BE2C (cell line): ENCODE data around the gene REEP6.

Experiments used
- DNase-seq: peaks from one replicate; pipeline ENCODE4 v3.0.0-alpha.2; 2020
- H3K27me3 ChIP-seq: fragments of 250-450 bp; sonication (Bioruptor Pico); 2 replicates; pipeline ENCODE4 v1.5.1; 2020; ENCODE audit warnings: mild to moderate bottlenecking
- H3K36me3 ChIP-seq: fragments of 250-450 bp; sonication (Bioruptor Pico); 2 replicates; pipeline ENCODE4 v1.5.1; 2020; ENCODE audit warnings: mild to moderate bottlenecking
- H3K4me1 ChIP-seq: fragments of 250-450 bp; sonication (Bioruptor Pico); 2 replicates; pipeline ENCODE4 v1.5.1; 2020
- H3K4me3 ChIP-seq: 2 replicates; pipeline ENCODE4 v1.5.1; 2011; ENCODE audit warnings: low read depth, low read length
- H3K9me3 ChIP-seq: fragments of 250-450 bp; sonication (Bioruptor Pico); 2 replicates; pipeline ENCODE4 v1.5.1; 2020
- TF ChIP-seq, protein P1 (sequence below): IDR thresholded peaks from 2 replicates; pipeline ENCODE4 v1.5.1; 2012; ENCODE audit warnings: mild to moderate bottlenecking, low read depth, low read length

The REEP6 gene

DNA sequence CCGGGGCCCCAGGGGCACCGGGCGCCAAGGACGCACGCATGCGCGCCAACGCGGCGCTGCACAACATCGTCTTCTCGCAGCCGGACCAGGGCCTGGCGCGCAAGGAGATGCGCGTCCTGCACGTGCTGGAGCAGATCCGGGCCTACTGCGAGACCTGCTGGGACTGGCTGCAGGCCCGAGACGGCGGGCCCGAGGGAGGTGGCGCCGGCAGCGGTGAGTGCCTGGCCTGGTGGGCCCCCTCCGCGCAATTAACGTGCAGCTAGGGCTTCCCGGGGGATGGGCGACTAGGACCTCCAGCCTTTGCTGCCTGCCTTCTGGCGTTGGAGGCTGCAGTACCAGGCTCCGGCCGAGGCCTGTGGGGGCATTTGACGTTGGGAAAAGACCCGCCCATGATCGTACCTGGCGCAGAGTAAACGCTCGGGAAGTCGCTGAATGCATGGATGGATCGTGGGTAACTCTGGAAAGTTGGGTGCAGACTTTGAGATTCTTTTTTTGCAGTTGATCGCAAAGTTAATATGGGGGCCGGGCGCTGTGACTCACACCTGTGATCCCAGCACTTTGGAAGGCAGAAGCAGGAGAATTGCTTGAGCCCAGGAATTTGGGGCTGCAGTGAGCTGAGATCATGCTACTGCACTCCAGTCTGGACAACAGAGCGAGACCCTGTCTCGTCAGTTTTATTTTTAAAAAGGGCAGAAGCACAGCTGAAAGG lies 33.8 kb upstream of the REEP6 start:
- Histone ChIP-seq H3K27me3 (no peaks in the 10 kb centered on the region), H3K9me3 (no peaks in the 10 kb centered on the region), H3K4me1 (peaks cover 14% of the 10 kb centered on the region), H3K4me3 (no peak overlapping the region), H3K36me3 (peaks cover 35% of the 10 kb centered on the region)
- TF ChIP-seq, protein P1, sequence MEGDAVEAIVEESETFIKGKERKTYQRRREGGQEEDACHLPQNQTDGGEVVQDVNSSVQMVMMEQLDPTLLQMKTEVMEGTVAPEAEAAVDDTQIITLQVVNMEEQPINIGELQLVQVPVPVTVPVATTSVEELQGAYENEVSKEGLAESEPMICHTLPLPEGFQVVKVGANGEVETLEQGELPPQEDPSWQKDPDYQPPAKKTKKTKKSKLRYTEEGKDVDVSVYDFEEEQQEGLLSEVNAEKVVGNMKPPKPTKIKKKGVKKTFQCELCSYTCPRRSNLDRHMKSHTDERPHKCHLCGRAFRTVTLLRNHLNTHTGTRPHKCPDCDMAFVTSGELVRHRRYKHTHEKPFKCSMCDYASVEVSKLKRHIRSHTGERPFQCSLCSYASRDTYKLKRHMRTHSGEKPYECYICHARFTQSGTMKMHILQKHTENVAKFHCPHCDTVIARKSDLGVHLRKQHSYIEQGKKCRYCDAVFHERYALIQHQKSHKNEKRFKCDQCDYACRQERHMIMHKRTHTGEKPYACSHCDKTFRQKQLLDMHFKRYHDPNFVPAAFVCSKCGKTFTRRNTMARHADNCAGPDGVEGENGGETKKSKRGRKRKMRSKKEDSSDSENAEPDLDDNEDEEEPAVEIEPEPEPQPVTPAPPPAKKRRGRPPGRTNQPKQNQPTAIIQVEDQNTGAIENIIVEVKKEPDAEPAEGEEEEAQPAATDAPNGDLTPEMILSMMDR, result no peak
- DNase-seq, result no peak

DNA sequence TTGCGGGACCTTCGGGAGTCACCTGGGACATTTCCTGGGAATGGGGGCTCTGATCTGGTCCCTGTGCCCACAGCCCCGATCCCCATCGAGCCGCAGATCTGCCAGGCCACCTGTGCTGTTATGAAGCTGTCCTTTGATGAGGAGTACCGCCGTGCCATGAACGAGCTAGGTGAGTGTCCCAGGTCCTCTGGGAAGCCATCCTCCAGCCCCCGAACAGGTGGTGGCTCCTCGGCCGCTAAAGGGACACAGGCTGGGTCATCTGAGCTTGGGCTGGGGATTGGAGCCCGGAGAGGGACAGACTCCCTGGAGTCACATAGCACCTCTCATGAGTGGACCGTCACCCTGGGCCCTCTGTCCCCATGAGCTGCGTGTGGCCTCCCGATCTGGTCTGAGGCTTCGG lies 33.1 kb upstream of the REEP6 start:
- DNase-seq, result no peak
- H3K36me3 ChIP-seq, result peaks cover 35% of the 10 kb centered on the region
- H3K9me3 ChIP-seq, result no peaks in the 10 kb centered on the region
- H3K27me3 ChIP-seq, result no peaks in the 10 kb centered on the region
- H3K4me1 ChIP-seq, result peaks cover 8% of the 10 kb centered on the region
- TF ChIP-seq, protein P1, result no peak
- H3K4me3 ChIP-seq, result no peak overlapping the region

DNA sequence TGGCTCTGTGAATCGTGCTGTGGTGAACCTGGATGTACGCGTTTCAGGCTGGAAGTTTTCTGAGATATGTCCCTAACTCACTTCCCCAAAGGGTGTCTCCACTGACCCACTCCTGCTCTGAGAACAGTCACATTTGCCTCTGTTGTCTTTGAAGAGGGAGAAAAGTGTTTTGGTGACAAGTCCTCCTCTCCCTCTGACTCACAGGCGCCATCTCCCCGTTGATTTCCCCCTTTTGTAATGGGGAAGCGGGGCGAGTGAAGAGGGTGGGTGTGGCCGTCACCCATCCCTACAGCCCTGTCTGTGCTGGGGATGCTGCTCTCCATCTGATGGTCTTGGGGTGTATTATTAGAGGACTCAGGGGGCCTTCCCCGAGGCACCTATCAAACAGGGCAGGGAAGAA lies 31.5 kb upstream of the REEP6 start:
- no peak for DNase-seq
- TF ChIP-seq, protein P1, result no peak
- H3K4me1 ChIP-seq, result no peaks in the 10 kb centered on the region

DNA sequence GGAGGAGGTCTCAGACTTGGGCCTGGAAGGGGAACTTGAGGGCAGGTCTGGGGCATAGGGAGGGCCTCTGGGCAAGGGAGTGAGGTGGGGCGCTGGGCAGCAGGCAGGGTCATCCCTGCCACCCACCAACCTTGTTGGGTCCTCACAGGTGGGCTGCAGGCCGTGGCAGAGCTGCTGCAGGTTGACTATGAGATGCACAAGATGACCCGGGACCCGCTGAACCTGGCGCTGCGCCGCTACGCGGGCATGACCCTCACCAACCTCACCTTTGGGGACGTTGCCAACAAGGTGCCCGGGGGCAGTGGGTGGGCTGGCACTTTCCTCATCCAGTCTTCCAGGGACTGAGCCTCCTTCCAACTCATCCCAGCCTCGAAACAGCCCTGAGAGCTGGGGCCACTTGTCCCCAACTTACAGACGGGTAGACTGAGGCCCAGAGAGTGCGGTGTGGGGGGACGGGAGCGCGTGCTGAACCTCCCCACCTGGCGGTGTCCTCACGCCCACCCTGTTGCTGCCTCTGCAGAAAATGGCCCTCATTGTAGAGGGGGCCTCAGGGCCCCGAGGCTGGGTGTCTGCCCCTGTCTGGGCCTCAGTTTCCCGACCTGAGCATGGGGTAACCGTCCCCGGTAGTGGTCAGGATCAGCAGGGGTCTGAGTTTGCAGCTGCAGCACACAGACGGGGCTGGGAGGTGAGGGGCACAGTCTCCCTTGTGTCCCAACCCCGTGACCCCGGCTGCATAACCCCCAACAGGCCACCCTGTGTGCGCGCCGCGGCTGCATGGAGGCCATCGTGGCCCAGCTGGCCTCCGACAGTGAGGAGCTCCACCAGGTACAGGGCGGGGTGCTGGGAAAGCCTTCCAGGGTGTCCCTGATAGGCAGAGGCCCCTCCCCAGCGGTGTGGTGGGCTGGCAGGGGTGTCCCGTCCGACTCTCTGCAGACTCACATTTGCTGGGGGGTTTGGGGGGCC lies 30.7 kb upstream of the REEP6 start:
- H3K4me3 ChIP-seq, result no peak overlapping the region
- no peaks in the 10 kb centered on the region for H3K4me1 ChIP-seq
- TF ChIP-seq, protein P1, result no peak
- H3K36me3 ChIP-seq, result peaks cover 37% of the 10 kb centered on the region
- no peak for DNase-seq
- H3K27me3 ChIP-seq, result no peaks in the 10 kb centered on the region
- no peaks in the 10 kb centered on the region for H3K9me3 ChIP-seq

More for the DNA sequence above, 31.5 kb upstream of the REEP6 start:
- H3K27me3 ChIP-seq, result no peaks in the 10 kb centered on the region
- H3K36me3 ChIP-seq, result peaks cover 35% of the 10 kb centered on the region
- no peaks in the 10 kb centered on the region for H3K9me3 ChIP-seq
- no peak overlapping the region for H3K4me3 ChIP-seq

DNA sequence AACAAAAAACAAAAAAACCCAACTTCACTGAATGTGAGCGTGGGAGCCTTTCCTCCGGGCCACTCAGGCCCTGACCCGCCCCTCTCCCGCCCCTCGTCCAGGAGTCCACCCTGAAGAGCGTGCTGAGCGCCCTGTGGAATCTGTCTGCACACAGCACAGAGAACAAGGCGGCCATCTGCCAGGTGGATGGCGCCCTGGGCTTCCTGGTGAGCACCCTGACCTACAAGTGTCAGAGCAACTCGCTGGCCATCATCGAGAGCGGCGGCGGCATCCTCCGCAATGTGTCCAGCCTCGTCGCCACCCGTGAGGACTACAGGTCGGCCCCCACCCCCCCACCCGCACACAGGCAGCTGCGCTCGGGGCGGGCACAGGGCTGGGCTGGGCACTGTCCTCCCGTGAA lies 29.1 kb upstream of the REEP6 start:
- no peak for DNase-seq
- Histone ChIP-seq H3K27me3 (no peaks in the 10 kb centered on the region), H3K4me1 (no peaks in the 10 kb centered on the region), H3K9me3 (no peaks in the 10 kb centered on the region), H3K4me3 (no peak overlapping the region), H3K36me3 (peaks cover 30% of the 10 kb centered on the region)
- TF ChIP-seq, protein P1, result no peak
